ENCODE results near the gene RGS17. TPM values are rescaled to one million over a fixed set of nuclear protein-coding genes. Genes with fewer than 3 reads are reported as not detected.
A peak's percentile ranks its signal among the peaks of the same experiment; 100 is the strongest.

RGS17 gene
- total and polyA plus RNA-seq, 2 of the 13 experiments (the other 11 are each of a cell fraction or from before 2014, with no cell fraction given) = 0.04 TPM; not detected in 1

DNA sequence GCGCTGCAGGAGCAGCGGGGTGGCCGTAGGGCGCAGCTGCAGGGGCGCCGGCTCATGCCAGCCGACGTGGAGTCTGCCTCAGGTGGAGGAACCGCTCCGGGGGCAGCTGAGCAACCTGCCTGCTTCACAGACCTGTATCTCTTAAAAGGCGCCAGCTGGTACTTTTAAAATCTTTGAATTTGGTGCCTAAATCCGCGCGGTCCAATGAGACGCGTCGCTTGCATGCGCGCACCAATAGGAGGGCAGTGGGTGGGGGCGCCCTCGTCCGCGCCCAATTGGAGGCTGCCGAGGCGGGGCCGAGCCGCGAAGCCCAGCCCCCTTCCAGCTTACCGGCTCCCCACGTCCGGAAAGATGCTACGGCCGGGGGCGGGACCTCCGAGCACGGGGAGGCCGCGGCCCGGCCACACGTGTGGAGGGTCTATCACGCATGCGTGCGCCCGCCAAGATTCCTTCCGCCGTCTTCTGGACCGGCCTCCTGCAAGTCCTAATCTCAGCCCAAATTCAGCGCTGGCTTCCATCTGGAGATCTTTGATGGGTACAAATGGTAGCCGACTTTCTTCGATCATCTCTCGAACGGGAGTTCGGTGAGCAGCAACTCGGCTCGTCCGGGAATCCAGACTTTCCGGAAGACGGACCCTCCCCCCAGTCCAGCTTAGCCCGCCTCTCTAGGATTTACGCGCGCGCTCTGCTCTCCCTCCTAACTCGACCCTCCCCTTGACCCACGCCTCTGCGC is 148.0 kb downstream of the RGS17 start, which contains the start of gene FBXO5 (continued):
- TF ChIP-seq, protein P1, sequence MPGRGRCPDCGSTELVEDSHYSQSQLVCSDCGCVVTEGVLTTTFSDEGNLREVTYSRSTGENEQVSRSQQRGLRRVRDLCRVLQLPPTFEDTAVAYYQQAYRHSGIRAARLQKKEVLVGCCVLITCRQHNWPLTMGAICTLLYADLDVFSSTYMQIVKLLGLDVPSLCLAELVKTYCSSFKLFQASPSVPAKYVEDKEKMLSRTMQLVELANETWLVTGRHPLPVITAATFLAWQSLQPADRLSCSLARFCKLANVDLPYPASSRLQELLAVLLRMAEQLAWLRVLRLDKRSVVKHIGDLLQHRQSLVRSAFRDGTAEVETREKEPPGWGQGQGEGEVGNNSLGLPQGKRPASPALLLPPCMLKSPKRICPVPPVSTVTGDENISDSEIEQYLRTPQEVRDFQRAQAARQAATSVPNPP (CRISPR knock-in tag; IDR thresholded peaks at IDR 0.05) = peak; percentile 82; the same call in 1 of the 2 replicates
- TF ChIP-seq, protein P2, sequence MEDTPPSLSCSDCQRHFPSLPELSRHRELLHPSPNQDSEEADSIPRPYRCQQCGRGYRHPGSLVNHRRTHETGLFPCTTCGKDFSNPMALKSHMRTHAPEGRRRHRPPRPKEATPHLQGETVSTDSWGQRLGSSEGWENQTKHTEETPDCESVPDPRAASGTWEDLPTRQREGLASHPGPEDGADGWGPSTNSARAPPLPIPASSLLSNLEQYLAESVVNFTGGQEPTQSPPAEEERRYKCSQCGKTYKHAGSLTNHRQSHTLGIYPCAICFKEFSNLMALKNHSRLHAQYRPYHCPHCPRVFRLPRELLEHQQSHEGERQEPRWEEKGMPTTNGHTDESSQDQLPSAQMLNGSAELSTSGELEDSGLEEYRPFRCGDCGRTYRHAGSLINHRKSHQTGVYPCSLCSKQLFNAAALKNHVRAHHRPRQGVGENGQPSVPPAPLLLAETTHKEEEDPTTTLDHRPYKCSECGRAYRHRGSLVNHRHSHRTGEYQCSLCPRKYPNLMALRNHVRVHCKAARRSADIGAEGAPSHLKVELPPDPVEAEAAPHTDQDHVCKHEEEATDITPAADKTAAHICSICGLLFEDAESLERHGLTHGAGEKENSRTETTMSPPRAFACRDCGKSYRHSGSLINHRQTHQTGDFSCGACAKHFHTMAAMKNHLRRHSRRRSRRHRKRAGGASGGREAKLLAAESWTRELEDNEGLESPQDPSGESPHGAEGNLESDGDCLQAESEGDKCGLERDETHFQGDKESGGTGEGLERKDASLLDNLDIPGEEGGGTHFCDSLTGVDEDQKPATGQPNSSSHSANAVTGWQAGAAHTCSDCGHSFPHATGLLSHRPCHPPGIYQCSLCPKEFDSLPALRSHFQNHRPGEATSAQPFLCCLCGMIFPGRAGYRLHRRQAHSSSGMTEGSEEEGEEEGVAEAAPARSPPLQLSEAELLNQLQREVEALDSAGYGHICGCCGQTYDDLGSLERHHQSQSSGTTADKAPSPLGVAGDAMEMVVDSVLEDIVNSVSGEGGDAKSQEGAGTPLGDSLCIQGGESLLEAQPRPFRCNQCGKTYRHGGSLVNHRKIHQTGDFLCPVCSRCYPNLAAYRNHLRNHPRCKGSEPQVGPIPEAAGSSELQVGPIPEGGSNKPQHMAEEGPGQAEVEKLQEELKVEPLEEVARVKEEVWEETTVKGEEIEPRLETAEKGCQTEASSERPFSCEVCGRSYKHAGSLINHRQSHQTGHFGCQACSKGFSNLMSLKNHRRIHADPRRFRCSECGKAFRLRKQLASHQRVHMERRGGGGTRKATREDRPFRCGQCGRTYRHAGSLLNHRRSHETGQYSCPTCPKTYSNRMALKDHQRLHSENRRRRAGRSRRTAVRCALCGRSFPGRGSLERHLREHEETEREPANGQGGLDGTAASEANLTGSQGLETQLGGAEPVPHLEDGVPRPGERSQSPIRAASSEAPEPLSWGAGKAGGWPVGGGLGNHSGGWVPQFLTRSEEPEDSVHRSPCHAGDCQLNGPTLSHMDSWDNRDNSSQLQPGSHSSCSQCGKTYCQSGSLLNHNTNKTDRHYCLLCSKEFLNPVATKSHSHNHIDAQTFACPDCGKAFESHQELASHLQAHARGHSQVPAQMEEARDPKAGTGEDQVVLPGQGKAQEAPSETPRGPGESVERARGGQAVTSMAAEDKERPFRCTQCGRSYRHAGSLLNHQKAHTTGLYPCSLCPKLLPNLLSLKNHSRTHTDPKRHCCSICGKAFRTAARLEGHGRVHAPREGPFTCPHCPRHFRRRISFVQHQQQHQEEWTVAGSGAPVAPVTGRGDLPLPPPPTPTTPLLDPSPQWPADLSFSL (CRISPR knock-in tag; IDR thresholded peaks at IDR 0.05) = no peak
- TF ChIP-seq, protein P3, sequence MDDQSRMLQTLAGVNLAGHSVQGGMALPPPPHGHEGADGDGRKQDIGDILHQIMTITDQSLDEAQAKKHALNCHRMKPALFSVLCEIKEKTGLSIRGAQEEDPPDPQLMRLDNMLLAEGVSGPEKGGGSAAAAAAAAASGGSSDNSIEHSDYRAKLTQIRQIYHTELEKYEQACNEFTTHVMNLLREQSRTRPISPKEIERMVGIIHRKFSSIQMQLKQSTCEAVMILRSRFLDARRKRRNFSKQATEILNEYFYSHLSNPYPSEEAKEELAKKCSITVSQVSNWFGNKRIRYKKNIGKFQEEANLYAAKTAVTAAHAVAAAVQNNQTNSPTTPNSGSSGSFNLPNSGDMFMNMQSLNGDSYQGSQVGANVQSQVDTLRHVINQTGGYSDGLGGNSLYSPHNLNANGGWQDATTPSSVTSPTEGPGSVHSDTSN (CRISPR knock-in tag; IDR thresholded peaks at IDR 0.05; ENCODE audit: borderline replicate concordance) = peak; percentile 35; the same call in 1 of the 2 replicates
- TF ChIP-seq HOXA9 (CRISPR knock-in tag; IDR thresholded peaks at IDR 0.05; ENCODE audit: borderline replicate concordance) = 0 out of 2 replicates have a peak, but pooled peaks have one; percentile 59
- TF ChIP-seq, protein P4, sequence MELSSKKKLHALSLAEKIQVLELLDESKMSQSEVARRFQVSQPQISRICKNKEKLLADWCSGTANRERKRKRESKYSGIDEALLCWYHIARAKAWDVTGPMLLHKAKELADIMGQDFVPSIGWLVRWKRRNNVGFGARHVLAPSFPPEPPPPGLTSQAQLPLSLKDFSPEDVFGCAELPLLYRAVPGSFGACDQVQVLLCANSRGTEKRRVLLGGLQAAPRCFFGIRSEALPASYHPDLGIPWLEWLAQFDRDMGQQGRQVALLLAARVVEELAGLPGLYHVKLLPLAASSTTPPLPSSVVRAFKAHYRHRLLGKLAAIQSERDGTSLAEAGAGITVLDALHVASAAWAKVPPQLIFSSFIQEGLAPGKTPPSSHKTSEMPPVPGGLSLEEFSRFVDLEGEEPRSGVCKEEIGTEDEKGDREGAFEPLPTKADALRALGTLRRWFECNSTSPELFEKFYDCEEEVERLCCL (CRISPR knock-in tag; IDR thresholded peaks at IDR 0.05; ENCODE audit: borderline replicate concordance) = peak; percentile 66; the same call in 1 of the 2 replicates
- TF ChIP-seq ZNF292 (CRISPR knock-in tag; IDR thresholded peaks at IDR 0.05; ENCODE audit: borderline replicate concordance, low read depth) = no peak
- peak; percentile 92 for TF ChIP-seq KDM5B (CRISPR knock-in tag; IDR thresholded peaks at IDR 0.05; ENCODE audit: borderline replicate concordance)
- TF ChIP-seq ZFP91 (CRISPR knock-in tag; IDR thresholded peaks at IDR 0.05; ENCODE audit: borderline replicate concordance) = no peak; the same call in 1 of the 2 replicates
- TF ChIP-seq KAT2B (IDR thresholded peaks at IDR 0.05; ENCODE audit: borderline replicate concordance, low read depth, low read length) = no peak
- TF ChIP-seq CCAR2 (optimal IDR thresholded peaks at IDR 0.05; ENCODE audit: low read depth, low read length) = peak; percentile 25
- TF ChIP-seq DMAP1 (CRISPR knock-in tag; IDR thresholded peaks at IDR 0.05) = peak; percentile 98
- TF ChIP-seq ZBTB42 (CRISPR knock-in tag; IDR thresholded peaks at IDR 0.05) = peak; percentile 96; the same call in 1 of the 2 replicates
- no peak for TF ChIP-seq ZNF781 (CRISPR knock-in tag; IDR thresholded peaks at IDR 0.05; ENCODE audit: borderline replicate concordance, not compliant biosample characterization)
- TF ChIP-seq SETDB1 (CRISPR knock-in tag; IDR thresholded peaks at IDR 0.05; ENCODE audit: borderline replicate concordance) = no peak
- TF ChIP-seq NFKB2 (CRISPR knock-in tag; IDR thresholded peaks at IDR 0.05; ENCODE audit: borderline replicate concordance) = peak; percentile 80; the same call in 1 of the 2 replicates
